Measurements from ENCODE around the gene RXFP1.
A peak's percentile ranks its signal among the peaks of the same experiment; 100 is the strongest.

GRCh38 chr4:158667651-158668198, 146.0 kb downstream of the RXFP1 start:
- TF ChIP-seq EZH2phosphoT487 (IDR thresholded peaks at IDR 0.05; ENCODE audit: low read depth) (no peak), CTCF (IDR thresholded peaks at IDR 0.05; ENCODE audit: low read depth, low read length) (peak; percentile 45)
